Measurements from ENCODE around the gene COLEC11.
"Not testable (repeated sequence)": the region's sequence is repeated elsewhere in the genome, so short reads cannot be mapped to it uniquely, and the experiment has no call there.

Gene COLEC11

GRCh38 chr2:3594493-3595281, at the start of gene COLEC11:
Gene COLEC11 (plus strand): TSS chr2:3595112. CDS start chr2:3604341, 9,229 bp downstream.
- no peak for DNase-seq

- DNase-seq, result no peak
These were observed 49.0 kb upstream of the COLEC11 start for GRCh38 chr2:3545788-3546478.

- DNase-seq, result no peak
These were observed 47.0 kb upstream of the COLEC11 start for GRCh38 chr2:3547915-3548314.

- no peak for DNase-seq
These were observed 41.0 kb upstream of the COLEC11 start for GRCh38 chr2:3553946-3554345.

GRCh38 chr2:3557639-3558204, 37.2 kb upstream of the COLEC11 start:
- peak in 1 of 2 experiments; percentile 38 for DNase-seq

- DNase-seq, result peak; percentile 89 to 98
These were observed 36.5 kb upstream of the COLEC11 start, which contains the start of gene RNASEH1 for GRCh38 chr2:3558205-3559014. Gene RNASEH1 (minus strand): TSS chr2:3558333. CDS start chr2:3558260, 73 bp downstream.

GRCh38 chr2:3563521-3563976, 31.4 kb upstream of the COLEC11 start:
- DNase-seq, result no peak

- DNase-seq, result no peak
These were observed 29.8 kb upstream of the COLEC11 start for GRCh38 chr2:3565117-3565516.

GRCh38 chr2:3566806-3567205, 28.1 kb upstream of the COLEC11 start:
- no peak for DNase-seq

- DNase-seq, result not testable (repeated sequence)
These were observed 25.3 kb upstream of the COLEC11 start for GRCh38 chr2:3569656-3570055.

GRCh38 chr2:3571284-3571683, 23.6 kb upstream of the COLEC11 start:
- no peak for DNase-seq

- DNase-seq, result no peak
These were observed 22.3 kb upstream of the COLEC11 start for GRCh38 chr2:3572620-3573019.

GRCh38 chr2:3574155-3574554, 20.8 kb upstream of the COLEC11 start:
- no peak for DNase-seq

- peak in 1 of 2 experiments; percentile 28 for DNase-seq
These were observed 19.2 kb upstream of the COLEC11 start for GRCh38 chr2:3575534-3576262.

GRCh38 chr2:3576263-3576630, 18.7 kb upstream of the COLEC11 start:
- not testable (repeated sequence) for DNase-seq

GRCh38 chr2:3578987-3579386, 15.9 kb upstream of the COLEC11 start:
- no peak for DNase-seq

- DNase-seq, result no peak
These were observed 14.5 kb upstream of the COLEC11 start for GRCh38 chr2:3580449-3580848.

- no peak for DNase-seq
These were observed 13.3 kb upstream of the COLEC11 start for GRCh38 chr2:3581367-3582262.

- DNase-seq, result no peak
These were observed 10.8 kb upstream of the COLEC11 start for GRCh38 chr2:3584076-3584475.

- DNase-seq, result no peak
These were observed 10.2 kb upstream of the COLEC11 start for GRCh38 chr2:3584608-3585260.
